ENCODE results near the gene RSAD1. TPM values are rescaled to one million over a fixed set of nuclear protein-coding genes. Genes with fewer than 3 reads are reported as not detected.

The RSAD1 gene
- total RNA-seq, 1 donor from 2014 or later, result 34.4 TPM

- H3K9me3 Mint-ChIP-seq (ENCODE audit: low read depth), result no peaks in the 10 kb centered on the region
- no peak for TF ChIP-seq CTCF (IDR thresholded peaks at IDR 0.05; ENCODE audit: unreplicated experiment)
- H3K4me3 Mint-ChIP-seq (ENCODE audit: low read depth), result no peak overlapping the region
- DNase-seq (ENCODE audit: low spot score, unreplicated experiment), result no peak
- no peak overlapping the region for H3K27ac Mint-ChIP-seq
- H3K4me1 Mint-ChIP-seq (ENCODE audit: low read depth), result peaks cover 1% of the 10 kb centered on the region
- H3K36me3 Mint-ChIP-seq (ENCODE audit: insufficient read depth), result peaks cover 7% of the 10 kb centered on the region
- peaks cover 18% of the 10 kb centered on the region for H3K27me3 Mint-ChIP-seq
These were observed 13.9 kb upstream of the RSAD1 start for GRCh38 chr17:50464736-50465135.

- Mint-ChIP-seq H3K9me3 (ENCODE audit: low read depth) (no peaks in the 10 kb centered on the region), H3K4me1 (ENCODE audit: low read depth) (peaks cover 1% of the 10 kb centered on the region), H3K4me3 (ENCODE audit: low read depth) (no peak overlapping the region), H3K36me3 (ENCODE audit: insufficient read depth) (peaks cover 7% of the 10 kb centered on the region), H3K27me3 (peaks cover 18% of the 10 kb centered on the region), H3K27ac (no peak overlapping the region)
- no peak for TF ChIP-seq CTCF (IDR thresholded peaks at IDR 0.05; ENCODE audit: unreplicated experiment)
- DNase-seq (ENCODE audit: low spot score, unreplicated experiment), result no peak
These were observed 13.5 kb upstream of the RSAD1 start for GRCh38 chr17:50465171-50465570.

- no peaks in the 10 kb centered on the region for H3K9me3 Mint-ChIP-seq (ENCODE audit: low read depth)
- no peak for DNase-seq (ENCODE audit: low spot score, unreplicated experiment)
- no peak overlapping the region for H3K27ac Mint-ChIP-seq
- peaks cover 1% of the 10 kb centered on the region for H3K4me1 Mint-ChIP-seq (ENCODE audit: low read depth)
- H3K4me3 Mint-ChIP-seq (ENCODE audit: low read depth), result no peak overlapping the region
- TF ChIP-seq CTCF (IDR thresholded peaks at IDR 0.05; ENCODE audit: unreplicated experiment), result no peak
- H3K36me3 Mint-ChIP-seq (ENCODE audit: insufficient read depth), result peaks cover 7% of the 10 kb centered on the region
- peaks cover 18% of the 10 kb centered on the region for H3K27me3 Mint-ChIP-seq
These were observed 13.0 kb upstream of the RSAD1 start for GRCh38 chr17:50465635-50466034.

GRCh38 chr17:50466371-50467113 lies 12.1 kb upstream of the RSAD1 start:
- Mint-ChIP-seq H3K27ac (no peak overlapping the region), H3K36me3 (ENCODE audit: insufficient read depth) (peaks cover 7% of the 10 kb centered on the region), H3K4me3 (ENCODE audit: low read depth) (no peak overlapping the region), H3K27me3 (peaks cover 22% of the 10 kb centered on the region), H3K4me1 (ENCODE audit: low read depth) (peaks cover 1% of the 10 kb centered on the region), H3K9me3 (ENCODE audit: low read depth) (no peaks in the 10 kb centered on the region)
- no peak for DNase-seq (ENCODE audit: low spot score, unreplicated experiment)
- no peak for TF ChIP-seq CTCF (IDR thresholded peaks at IDR 0.05; ENCODE audit: unreplicated experiment)

GRCh38 chr17:50467114-50467854 lies 11.4 kb upstream of the RSAD1 start:
- H3K4me3 Mint-ChIP-seq (ENCODE audit: low read depth), result no peak overlapping the region
- H3K27me3 Mint-ChIP-seq, result peaks cover 22% of the 10 kb centered on the region
- no peak overlapping the region for H3K27ac Mint-ChIP-seq
- H3K9me3 Mint-ChIP-seq (ENCODE audit: low read depth), result no peaks in the 10 kb centered on the region
- H3K4me1 Mint-ChIP-seq (ENCODE audit: low read depth), result peaks cover 1% of the 10 kb centered on the region
- no peak for DNase-seq (ENCODE audit: low spot score, unreplicated experiment)
- no peak for TF ChIP-seq CTCF (IDR thresholded peaks at IDR 0.05; ENCODE audit: unreplicated experiment)
- peaks cover 9% of the 10 kb centered on the region for H3K36me3 Mint-ChIP-seq (ENCODE audit: insufficient read depth)

Data from progenitor cell of endocrine pancreas (in vitro differentiated cells).